GM21381 (cell line): ENCODE measurements around the gene BRSK2.

Experiments used
- ATAC-seq: cut with Tn5 transposase; IDR thresholded peaks from one replicate; pipeline ENCODE4 v1.9.1; 2021; ENCODE audit warnings: mild to moderate bottlenecking, moderate library complexity; ENCODE audit not compliant: unreplicated experiment

Gene BRSK2

GRCh38 chr11:1478544-1478943, 88.8 kb downstream of the BRSK2 start:
- ATAC-seq = no peak

- ATAC-seq = no peak
Measured at GRCh38 chr11:1479006-1479677, 89.4 kb downstream of the BRSK2 start.

GRCh38 chr11:1479678-1480118, 90.0 kb downstream of the BRSK2 start:
- ATAC-seq = no peak

- no peak for ATAC-seq
Measured at GRCh38 chr11:1480191-1480554, 90.4 kb downstream of the BRSK2 start.

- no peak for ATAC-seq
Measured at GRCh38 chr11:1480555-1481482, 91.1 kb downstream of the BRSK2 start.

GRCh38 chr11:1481483-1481825, 91.7 kb downstream of the BRSK2 start:
- ATAC-seq = no peak

- no peak for ATAC-seq
Measured at GRCh38 chr11:1481861-1482441, 92.2 kb downstream of the BRSK2 start.

- no peak for ATAC-seq
Measured at GRCh38 chr11:1482581-1483444, 93.1 kb downstream of the BRSK2 start.

GRCh38 chr11:1483445-1483961, 93.8 kb downstream of the BRSK2 start:
- no peak for ATAC-seq

GRCh38 chr11:1484061-1484671, 94.4 kb downstream of the BRSK2 start:
- ATAC-seq = no peak

GRCh38 chr11:1484695-1485503, 95.2 kb downstream of the BRSK2 start:
- ATAC-seq = no peak

GRCh38 chr11:1485504-1485885, 95.8 kb downstream of the BRSK2 start:
- no peak for ATAC-seq

- no peak for ATAC-seq
Measured at GRCh38 chr11:1486054-1486825, 96.5 kb downstream of the BRSK2 start, which contains the start of gene MOB2. MOB2 (minus strand) TSS chr11:1486779; CDS start chr11:1486556, 223 bp downstream.

GRCh38 chr11:1487091-1487850, 97.5 kb downstream of the BRSK2 start:
- no peak for ATAC-seq

GRCh38 chr11:1487851-1488574, 98.3 kb downstream of the BRSK2 start:
- ATAC-seq = no peak

- no peak for ATAC-seq
Measured at GRCh38 chr11:1488575-1489180, 98.9 kb downstream of the BRSK2 start.

GRCh38 chr11:1490651-1491050, 100.9 kb downstream of the BRSK2 start:
- no peak for ATAC-seq
